Measurements from ENCODE around the gene CACNA2D3. TPM values are rescaled to one million over a fixed set of nuclear protein-coding genes. Genes with fewer than 3 reads are reported as not detected.

CACNA2D3 gene
- total RNA-seq, 1 experiment from 2014 or later = 0.59 TPM

- intact Hi-C loops (cut with micrococcal nuclease; ENCODE audit: unreplicated experiment) = loop anchor here (1.0 to 5.0 kb wide), 8 partner anchors 82 to 1027 kb away; partner anchors contain the start of gene WNT5A
- BruUV-seq (replicated peaks) = no TSS peak
Observed at GRCh38 chr3:54870423-54870822, 748.1 kb downstream of the CACNA2D3 start.

GRCh38 chr3:54871867-54872266 is 749.5 kb downstream of the CACNA2D3 start:
- Histone ChIP-seq H3K4me2 (no peak overlapping the region), H3F3A (ENCODE audit: insufficient read depth, low read depth) (no peaks in the 10 kb centered on the region; the same call in 1 of the 2 replicates), H3K36me3 (ENCODE audit: low read depth) (no peaks in the 10 kb centered on the region), H3K4me1 (replicated peaks; ENCODE audit: insufficient read depth) (peaks cover 21% of the 10 kb centered on the region), H3K9me2 (ENCODE audit: insufficient read depth) (no peaks in the 10 kb centered on the region), H3K27ac (no peak overlapping the region), H3K9me3 (ENCODE audit: insufficient read depth, low read depth) (no peaks in the 10 kb centered on the region; the same call in 1 of the 2 replicates), H2AFZ (no peak overlapping the region), H3K79me2 (ENCODE audit: low read depth) (no peaks in the 10 kb centered on the region), H3K4me3 (no peak overlapping the region), H4K20me1 (ENCODE audit: insufficient read depth) (no peaks in the 10 kb centered on the region), H3K27me3 (ENCODE audit: insufficient read depth, low read depth) (no peaks in the 10 kb centered on the region)
- ChIA-PET CTCF (no interaction called here), POLR2A (ENCODE audit: unreplicated experiment) (no interaction called here)
- TF ChIP-seq EZH2 (IDR thresholded peaks at IDR 0.05; ENCODE audit: low read depth) (no peak), CTCF (conservative IDR thresholded peaks at IDR 0.05) (no peak)
- DNase-seq = no peak
- intact Hi-C loops (cut with micrococcal nuclease; ENCODE audit: unreplicated experiment) = loop anchor here (2.0 to 5.0 kb wide), 5 partner anchors 80 to 1025 kb away; partner anchors contain the start of gene WNT5A
- BruUV-seq (replicated peaks) = no TSS peak

More at GRCh38 chr3:54870423-54870822, 748.1 kb downstream of the CACNA2D3 start:
- no peaks in the 10 kb centered on the region for H3K79me2 ChIP-seq (ENCODE audit: low read depth)
- no peaks in the 10 kb centered on the region; the same call in 1 of the 2 replicates for H3K9me3 ChIP-seq (ENCODE audit: insufficient read depth, low read depth)
- no peaks in the 10 kb centered on the region for H3K36me3 ChIP-seq (ENCODE audit: low read depth)
- ChIA-PET POLR2A (ENCODE audit: unreplicated experiment) (interaction anchor here (0.6 kb wide), 1 partner anchor 722 kb away, joined by 5 read pairs; no protein-coding TSS in a partner anchor), CTCF (interaction anchor here (0.6 kb wide), 1 partner anchor 76 kb away, joined by 3 read pairs; no protein-coding TSS in a partner anchor)
- peak; percentile 48 to 72 for DNase-seq
- H3K4me1 ChIP-seq (replicated peaks; ENCODE audit: insufficient read depth) = peaks cover 17% of the 10 kb centered on the region
- no peaks in the 10 kb centered on the region for H4K20me1 ChIP-seq (ENCODE audit: insufficient read depth)
- TF ChIP-seq CTCF (conservative IDR thresholded peaks at IDR 0.05) (peak; percentile 68), EZH2 (IDR thresholded peaks at IDR 0.05; ENCODE audit: low read depth) (no peak)
- no peaks in the 10 kb centered on the region for H3K9me2 ChIP-seq (ENCODE audit: insufficient read depth)
- H3K4me3 ChIP-seq = no peak overlapping the region
- no peak overlapping the region for H3K4me2 ChIP-seq
- no peak overlapping the region; the same call in 1 of the 2 replicates for H3K27ac ChIP-seq
- H3F3A ChIP-seq (ENCODE audit: insufficient read depth, low read depth) = no peaks in the 10 kb centered on the region; the same call in 1 of the 2 replicates
- H2AFZ ChIP-seq = 0 out of 2 replicates have a peak overlapping the region, but pooled peaks have one; percentile 58
- H3K27me3 ChIP-seq (ENCODE audit: insufficient read depth, low read depth) = no peaks in the 10 kb centered on the region

- H3K4me3 ChIP-seq = no peak overlapping the region
- no TSS peak for BruUV-seq (replicated peaks)
- TF ChIP-seq CTCF (conservative IDR thresholded peaks at IDR 0.05) (no peak), EZH2 (IDR thresholded peaks at IDR 0.05; ENCODE audit: low read depth) (no peak)
- no peaks in the 10 kb centered on the region for H3K27me3 ChIP-seq (ENCODE audit: insufficient read depth, low read depth)
- no peaks in the 10 kb centered on the region for H3K79me2 ChIP-seq (ENCODE audit: low read depth)
- no peaks in the 10 kb centered on the region for H4K20me1 ChIP-seq (ENCODE audit: insufficient read depth)
- H3K4me2 ChIP-seq = peak overlapping the region; percentile 36
- peak in 1 of 2 experiments; percentile 43 for DNase-seq
- no peaks in the 10 kb centered on the region for H3K36me3 ChIP-seq (ENCODE audit: low read depth)
- intact Hi-C loops (cut with micrococcal nuclease; ENCODE audit: unreplicated experiment) = loop anchor here (5.0 kb wide), 4 partner anchors 79 to 1024 kb away; no protein-coding TSS in a partner anchor
- no peaks in the 10 kb centered on the region; the same call in 1 of the 2 replicates for H3F3A ChIP-seq (ENCODE audit: insufficient read depth, low read depth)
- ChIA-PET CTCF (no interaction called here), POLR2A (ENCODE audit: unreplicated experiment) (no interaction called here)
- H2AFZ ChIP-seq = no peak overlapping the region
- no peaks in the 10 kb centered on the region; the same call in 1 of the 2 replicates for H3K9me3 ChIP-seq (ENCODE audit: insufficient read depth, low read depth)
- H3K27ac ChIP-seq = no peak overlapping the region
- no peaks in the 10 kb centered on the region for H3K9me2 ChIP-seq (ENCODE audit: insufficient read depth)
- H3K4me1 ChIP-seq (replicated peaks; ENCODE audit: insufficient read depth) = peaks cover 21% of the 10 kb centered on the region
Observed at GRCh38 chr3:54873059-54874010, 751.0 kb downstream of the CACNA2D3 start.

Measured in PC-9 (cell line).